T-helper 2 cell (primary cell): ENCODE measurements around the gene PPP2R5C.
A peak's percentile ranks its signal among the peaks of the same experiment; 100 is the strongest.
"Not testable (repeated sequence)": the region's sequence is repeated elsewhere in the genome, so short reads cannot be mapped to it uniquely, and the experiment has no call there.

ENCODE experiments used
- DNase-seq, 5 experiments: peaks; one replicate each; pipeline versions ENCODE4 v3.0.0 to v3.0.0-alpha.2; 2012 to 2022

PPP2R5C gene

GRCh38 chr14:101727611-101728366, 33.7 kb upstream of the PPP2R5C start:
- DNase-seq: no peak

GRCh38 chr14:101728367-101728742, 33.2 kb upstream of the PPP2R5C start:
- DNase-seq: no peak

GRCh38 chr14:101729382-101729781, 32.1 kb upstream of the PPP2R5C start:
- DNase-seq: no peak

- not testable (repeated sequence) for DNase-seq
Measured at GRCh38 chr14:101730157-101730556, 31.4 kb upstream of the PPP2R5C start.

- no peak for DNase-seq
Measured at GRCh38 chr14:101730626-101731186, 30.8 kb upstream of the PPP2R5C start.

- DNase-seq: peak; percentile 30 to 91 (median 76)
Measured at GRCh38 chr14:101731187-101732080, 30.1 kb upstream of the PPP2R5C start.

GRCh38 chr14:101732118-101732517, 29.4 kb upstream of the PPP2R5C start:
- DNase-seq: no peak

GRCh38 chr14:101733211-101733610, 28.3 kb upstream of the PPP2R5C start:
- no peak for DNase-seq

GRCh38 chr14:101734246-101734847, 27.2 kb upstream of the PPP2R5C start:
- DNase-seq: no peak

- DNase-seq: no peak
Measured at GRCh38 chr14:101735453-101735852, 26.1 kb upstream of the PPP2R5C start.

GRCh38 chr14:101736071-101736470, 25.4 kb upstream of the PPP2R5C start:
- no peak for DNase-seq

- DNase-seq: no peak
Measured at GRCh38 chr14:101736585-101736984, 24.9 kb upstream of the PPP2R5C start.

- peak in 2 of 5 experiments; percentile 23 to 47 for DNase-seq
Measured at GRCh38 chr14:101737414-101738339, 23.8 kb upstream of the PPP2R5C start.

GRCh38 chr14:101738703-101739320, 22.7 kb upstream of the PPP2R5C start:
- DNase-seq: no peak

GRCh38 chr14:101739446-101740141, 21.9 kb upstream of the PPP2R5C start:
- no peak for DNase-seq

GRCh38 chr14:101740981-101741380, 20.5 kb upstream of the PPP2R5C start:
- no peak for DNase-seq

- DNase-seq: no peak
Measured at GRCh38 chr14:101743701-101744100, 17.8 kb upstream of the PPP2R5C start.

GRCh38 chr14:101744382-101744781, 17.1 kb upstream of the PPP2R5C start:
- DNase-seq: not testable (repeated sequence)

- not testable (repeated sequence) for DNase-seq
Measured at GRCh38 chr14:101749756-101750155, 11.8 kb upstream of the PPP2R5C start.

GRCh38 chr14:101754893-101755292, 6.6 kb upstream of the PPP2R5C start:
- DNase-seq: no peak
